H9 (cell line): ENCODE results near the gene TMEM108. TPM values are rescaled to one million over a fixed set of nuclear protein-coding genes. Genes with fewer than 3 reads are reported as not detected.

Source experiments
- DNase-seq: peaks from one replicate; pipeline ENCODE4 v3.0.0-alpha.2; 2017
- H2AFZ ChIP-seq: one replicate; pipeline ENCODE4 v1.6.1; 2013; ENCODE audit warnings: mild to moderate bottlenecking, low read length, control low read depth, moderate library complexity
- H2AK5ac ChIP-seq: 2 replicates; pipeline ENCODE4 v1.6.1; 2013; ENCODE audit warnings: low read length, control low read depth, mixed read lengths; ENCODE audit not compliant: insufficient read length
- H2BK120ac ChIP-seq: one replicate; pipeline ENCODE4 v1.6.1; 2013; ENCODE audit warnings: low read depth, mild to moderate bottlenecking, low read length, control low read depth, inconsistent platforms; ENCODE audit not compliant: poor library complexity, severe bottlenecking
- H2BK12ac ChIP-seq: 2 replicates; pipeline ENCODE4 v1.6.1; 2013; ENCODE audit warnings: low read length, control low read depth, mixed read lengths, low read depth; ENCODE audit not compliant: insufficient read length
- H2BK15ac ChIP-seq: 2 replicates; pipeline ENCODE4 v1.6.1; 2013; ENCODE audit warnings: low read depth, low read length, control low read depth
- H2BK20ac ChIP-seq: one replicate; pipeline ENCODE4 v1.6.1; 2013; ENCODE audit warnings: low read depth, mild to moderate bottlenecking, low read length, control low read depth, inconsistent platforms; ENCODE audit not compliant: poor library complexity, severe bottlenecking
- H2BK5ac ChIP-seq: 2 replicates; pipeline ENCODE4 v1.6.1; 2013; ENCODE audit warnings: low read length, control low read depth, mixed read lengths; ENCODE audit not compliant: insufficient read length
- H3K14ac ChIP-seq: 2 replicates; pipeline ENCODE4 v1.6.1; 2013; ENCODE audit warnings: low read length, control low read depth; ENCODE audit not compliant: insufficient read depth
- H3K18ac ChIP-seq: 2 replicates; pipeline ENCODE4 v1.6.1; 2013; ENCODE audit warnings: low read depth, mild to moderate bottlenecking, mixed read lengths, low read length, control low read depth; ENCODE audit not compliant: insufficient read length
- H3K23ac ChIP-seq: 2 replicates; pipeline ENCODE4 v1.6.1; 2013; ENCODE audit warnings: low read length, control low read depth, mixed read lengths, low read depth; ENCODE audit not compliant: insufficient read length
- H3K23me2 ChIP-seq: 2 replicates; pipeline ENCODE4 v1.6.1; 2013; ENCODE audit warnings: low read depth, mild to moderate bottlenecking, mixed read lengths, low read length, control low read depth; ENCODE audit not compliant: insufficient read length, poor library complexity, severe bottlenecking
- H3K27ac ChIP-seq: 2 replicates; pipeline ENCODE4 v1.5.1; 2013; ENCODE audit warnings: low read length, control low read depth, mixed read lengths, low read depth; ENCODE audit not compliant: insufficient read length
- H3K27me3 ChIP-seq: 2 replicates; pipeline ENCODE4 v1.6.1; 2013; ENCODE audit warnings: low read length, control low read depth, inconsistent platforms; ENCODE audit not compliant: insufficient read depth
- H3K4ac ChIP-seq: 2 replicates; pipeline ENCODE4 v1.6.1; 2013; ENCODE audit warnings: low read depth, mild to moderate bottlenecking, control low read depth, inconsistent platforms, low read length, moderate library complexity
- H3K4me1 ChIP-seq: 2 replicates; pipeline ENCODE4 v1.6.1; 2013; ENCODE audit warnings: low read length, control low read depth, inconsistent platforms; ENCODE audit not compliant: insufficient read depth
- H3K4me2 ChIP-seq: 2 replicates; pipeline ENCODE4 v1.6.1; 2013; ENCODE audit warnings: low read length, control low read depth, mixed read lengths; ENCODE audit not compliant: insufficient read length, insufficient read depth
- H3K56ac ChIP-seq: 2 replicates; pipeline ENCODE4 v1.6.1; 2013; ENCODE audit warnings: low read depth, mild to moderate bottlenecking, mixed read lengths, low read length, control low read depth; ENCODE audit not compliant: insufficient read length
- H3K79me1 ChIP-seq: 2 replicates; pipeline ENCODE4 v1.6.1; 2013; ENCODE audit warnings: low read depth, mild to moderate bottlenecking, moderate library complexity, low read length, control low read depth, inconsistent platforms; ENCODE audit not compliant: insufficient read depth, poor library complexity, severe bottlenecking
- H3K79me2 ChIP-seq: 2 replicates; pipeline ENCODE4 v1.6.1; 2013; ENCODE audit warnings: low read length, control low read depth, inconsistent platforms; ENCODE audit not compliant: insufficient read depth
- H3K9ac ChIP-seq: 2 replicates; pipeline ENCODE4 v1.6.1; 2013; ENCODE audit warnings: low read length, control low read depth, mixed read lengths; ENCODE audit not compliant: insufficient read length; ENCODE audit errors: extremely low read depth
- H3K9me3 ChIP-seq: one replicate; pipeline ENCODE4 v1.6.1; 2013; ENCODE audit warnings: low read depth, low read length, inconsistent platforms; ENCODE audit not compliant: control insufficient read depth
- H3T11ph ChIP-seq: one replicate; pipeline ENCODE4 v1.6.1; 2013; ENCODE audit warnings: mild to moderate bottlenecking, low read length, control low read depth, inconsistent platforms
- H4K20me1 ChIP-seq: one replicate; pipeline ENCODE4 v1.6.1; 2013; ENCODE audit not compliant: control insufficient read depth, insufficient read length, insufficient read depth
- H4K5ac ChIP-seq: 2 replicates; pipeline ENCODE4 v1.6.1; 2013; ENCODE audit warnings: low read depth, mild to moderate bottlenecking, mixed read lengths, low read length, control low read depth; ENCODE audit not compliant: insufficient read length
- H4K8ac ChIP-seq: replicated peaks from 2 replicates; pipeline ENCODE4 v1.6.1; 2013; ENCODE audit warnings: low read length, control low read depth, mixed read lengths, low read depth; ENCODE audit not compliant: insufficient read length
- H4K91ac ChIP-seq: 2 replicates; pipeline ENCODE4 v1.6.1; 2013; ENCODE audit warnings: low read depth, mild to moderate bottlenecking, moderate library complexity, mixed read lengths, low read length, control low read depth; ENCODE audit not compliant: insufficient read length
- H3K27ac Mint-ChIP-seq, 3 experiments: 2 replicates in 2 of 3; 3 replicates in 1 of 3; pipeline ENCODE4 v1.8.0; 2020 to 2021; ENCODE audit warnings: mixed read lengths in 3 of 3, mild to moderate bottlenecking in 1 of 3, moderate library complexity in 1 of 3
- H3K27me3 Mint-ChIP-seq: 2 replicates; pipeline ENCODE4 v1.8.0; 2021; ENCODE audit warnings: low read depth, mild to moderate bottlenecking, moderate library complexity, mixed read lengths
- H3K36me3 Mint-ChIP-seq, 3 experiments: 2 replicates in 2 of 3; 3 replicates in 1 of 3; pipeline ENCODE4 v1.8.0; 2020 to 2021; ENCODE audit warnings: low read depth in 3 of 3, mixed read lengths in 3 of 3; ENCODE audit not compliant: insufficient read depth in 1 of 3
- H3K4me1 Mint-ChIP-seq, 2 experiments: 2 replicates each; pipeline ENCODE4 v1.8.0; 2020; ENCODE audit warnings: mixed read lengths in 2 of 2
- H3K4me3 Mint-ChIP-seq, 2 experiments: 2 replicates in 1 of 2; 3 replicates in 1 of 2; pipeline ENCODE4 v1.8.0; 2020 to 2021; ENCODE audit warnings: mild to moderate bottlenecking in 2 of 2, mixed read lengths in 2 of 2, moderate library complexity in 1 of 2
- H3K9me3 Mint-ChIP-seq, 2 experiments: 2 replicates in 1 of 2; 3 replicates in 1 of 2; pipeline ENCODE4 v1.8.0; 2020; ENCODE audit warnings: mild to moderate bottlenecking in 2 of 2, mixed read lengths in 2 of 2, moderate library complexity in 1 of 2
- WGBS: extraction: QIAGEN DNeasy Blood & Tissue Kit; methylation state at CpG from one replicate; pipeline ENCODE4 v1.1.7; 2013; ENCODE audit warnings: missing lambda C conversion rate, low lambda C conversion rate, mixed read lengths; ENCODE audit not compliant: insufficient read length; ENCODE audit errors: extremely low coverage; 5-methylcytosine and 5-hydroxymethylcytosine counted together
- total RNA-seq: library from RNA; stranded (reverse); gene quantifications from 2 replicates; pipeline ENCODE4 v1.2.1, GENCODE V29; 2021
- TF ChIP-seq, protein P1 (sequence below): fragments of 200-600 bp; sonication (generic); conservative IDR thresholded peaks from 3 replicates; pipeline ENCODE4 v1.8.0; 2021; ENCODE audit warnings: antibody characterized with exemption, mild to moderate bottlenecking

The TMEM108 gene
- total RNA-seq, 1 experiment from 2014 or later: 5.0 TPM

DNA sequence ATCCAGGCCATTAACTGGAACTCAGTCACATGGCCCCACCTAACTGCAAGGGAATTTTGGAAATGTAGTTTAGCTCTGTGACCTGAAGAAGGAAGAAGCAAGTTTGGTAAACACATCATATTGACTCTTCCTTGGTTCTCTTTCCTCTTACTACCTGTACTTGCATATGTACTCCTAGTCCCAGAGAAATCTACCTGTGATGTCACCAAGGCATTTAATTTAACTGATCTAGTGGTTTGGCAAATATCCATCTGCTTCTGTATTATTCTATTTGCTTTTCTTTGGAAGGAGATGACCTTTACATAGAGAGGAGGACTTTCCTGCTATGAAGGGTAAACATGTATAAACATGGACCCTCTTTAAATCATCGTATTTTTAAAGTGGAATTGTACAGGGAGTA lies 150.8 kb downstream of the TMEM108 start:
- Histone ChIP-seq H3K79me1 (no peaks in the 10 kb centered on the region), H2BK120ac (no peak overlapping the region), H2AK5ac (no peak overlapping the region), H2BK5ac (no peak overlapping the region), H3K4me1 (peaks cover 8% of the 10 kb centered on the region), H3K56ac (no peak overlapping the region), H3K27me3 (no peaks in the 10 kb centered on the region), H3K9me3 (no peaks in the 10 kb centered on the region), H3K14ac (no peak overlapping the region), H2BK15ac (no peak overlapping the region), H3K18ac (no peak overlapping the region), H4K20me1 (no peaks in the 10 kb centered on the region), H3K4me2 (no peak overlapping the region), H4K5ac (no peak overlapping the region), H3K79me2 (no peaks in the 10 kb centered on the region), H3K9ac (no peak overlapping the region), H3K4ac (no peak overlapping the region), H2BK12ac (no peak overlapping the region), H3K23me2 (no peaks in the 10 kb centered on the region), H4K8ac (no peak overlapping the region), H2BK20ac (no peak overlapping the region), H3T11ph (no peak overlapping the region), H2AFZ (no peak overlapping the region), H4K91ac (no peak overlapping the region), H3K23ac (no peak overlapping the region), H3K27ac (no peak overlapping the region)
- no peaks in the 10 kb centered on the region for H3K36me3 Mint-ChIP-seq
- no peak overlapping the region for H3K27ac Mint-ChIP-seq
- TF ChIP-seq, protein P1, sequence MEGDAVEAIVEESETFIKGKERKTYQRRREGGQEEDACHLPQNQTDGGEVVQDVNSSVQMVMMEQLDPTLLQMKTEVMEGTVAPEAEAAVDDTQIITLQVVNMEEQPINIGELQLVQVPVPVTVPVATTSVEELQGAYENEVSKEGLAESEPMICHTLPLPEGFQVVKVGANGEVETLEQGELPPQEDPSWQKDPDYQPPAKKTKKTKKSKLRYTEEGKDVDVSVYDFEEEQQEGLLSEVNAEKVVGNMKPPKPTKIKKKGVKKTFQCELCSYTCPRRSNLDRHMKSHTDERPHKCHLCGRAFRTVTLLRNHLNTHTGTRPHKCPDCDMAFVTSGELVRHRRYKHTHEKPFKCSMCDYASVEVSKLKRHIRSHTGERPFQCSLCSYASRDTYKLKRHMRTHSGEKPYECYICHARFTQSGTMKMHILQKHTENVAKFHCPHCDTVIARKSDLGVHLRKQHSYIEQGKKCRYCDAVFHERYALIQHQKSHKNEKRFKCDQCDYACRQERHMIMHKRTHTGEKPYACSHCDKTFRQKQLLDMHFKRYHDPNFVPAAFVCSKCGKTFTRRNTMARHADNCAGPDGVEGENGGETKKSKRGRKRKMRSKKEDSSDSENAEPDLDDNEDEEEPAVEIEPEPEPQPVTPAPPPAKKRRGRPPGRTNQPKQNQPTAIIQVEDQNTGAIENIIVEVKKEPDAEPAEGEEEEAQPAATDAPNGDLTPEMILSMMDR: no peak
- no peaks in the 10 kb centered on the region for H3K27me3 Mint-ChIP-seq
- DNase-seq: no peak
- H3K4me3 Mint-ChIP-seq: no peak overlapping the region
- no CpG with 5 or more reads among the region's 1 CpG for whole genome bisulfite sequencing
- peaks cover 10 to 14% of the 10 kb centered on the region in 2 experiments for H3K4me1 Mint-ChIP-seq
- H3K9me3 Mint-ChIP-seq: no peaks in the 10 kb centered on the region
